BLaER1 treated with 17β-estradiol and CSF1 and Interleukin-3, amounts not matched to agents 10 nM and 100 nM (cell line): Measurements from ENCODE around the gene DPM1.
A peak's percentile ranks its signal among the peaks of the same experiment; 100 is the strongest.

Experiments used
- H3K27ac ChIP-seq, 11 experiments: shearing (Covaris generic); formaldehyde crosslinking; 2 replicates each; pipeline ENCODE4 v1.8.1; 2022
- H3K27me3 ChIP-seq, 11 experiments: shearing (Covaris generic); formaldehyde crosslinking; 2 replicates each; pipeline ENCODE4 v1.8.1; 2022
- H3K36me3 ChIP-seq, 11 experiments: shearing (Covaris generic); formaldehyde crosslinking; 2 replicates each; pipeline ENCODE4 v1.8.1; 2022
- H3K4me1 ChIP-seq, 10 experiments: shearing (Covaris generic); formaldehyde crosslinking; 2 replicates each; pipeline ENCODE4 v1.8.1; 2022
- H3K4me2 ChIP-seq, 11 experiments: shearing (Covaris generic); formaldehyde crosslinking; 2 replicates each; pipeline ENCODE4 v1.8.1; 2022
- H3K4me3 ChIP-seq, 10 experiments: shearing (Covaris generic); formaldehyde crosslinking; 2 replicates each; pipeline ENCODE4 v1.8.1; 2022
- H3K9ac ChIP-seq, 11 experiments: shearing (Covaris generic); formaldehyde crosslinking; 2 replicates each; pipeline ENCODE4 v1.8.1; 2022
- H3K9me3 ChIP-seq, 11 experiments: shearing (Covaris generic); formaldehyde crosslinking; replicated peaks in 1 of 11; 2 replicates each; pipeline ENCODE4 v1.8.1; 2022
- H4K20me1 ChIP-seq, 11 experiments: shearing (Covaris generic); formaldehyde crosslinking; 2 replicates each; pipeline ENCODE4 v1.8.1; 2022
- Cebpa-rat ChIP-seq, 11 experiments: shearing (Covaris generic); IDR thresholded peaks; 2 replicates each; pipeline ENCODE4 v1.8.1; 2022

Gene DPM1

GRCh38 chr20:50916934-50917333, 41.4 kb downstream of the DPM1 start:
- peak overlapping the region; percentile 30 to 76 (median 53) for H3K4me2 ChIP-seq
- no peak overlapping the region for H3K4me3 ChIP-seq
- TF ChIP-seq Cebpa-rat (IDR thresholded peaks at IDR 0.05): no peak
- H3K4me1 ChIP-seq: peaks cover 57 to 90% (median 79%) of the 10 kb centered on the region in 10 experiments
- H4K20me1 ChIP-seq: peaks cover 100% of the 10 kb centered on the region in 11 experiments
- H3K27ac ChIP-seq: peak overlapping the region in 5 of 11 experiments; percentile 1 to 47 (median 17); a peak in 7 of 22 replicates
- H3K36me3 ChIP-seq: peaks cover 16 to 91% (median 65%) of the 10 kb centered on the region in 11 experiments
- no peaks in the 10 kb centered on the region for H3K27me3 ChIP-seq
- H3K9ac ChIP-seq: peak overlapping the region in 2 of 11 experiments; percentile 6 to 39; a peak in 2 of 22 replicates
- no peaks in the 10 kb centered on the region for H3K9me3 ChIP-seq

DNA sequence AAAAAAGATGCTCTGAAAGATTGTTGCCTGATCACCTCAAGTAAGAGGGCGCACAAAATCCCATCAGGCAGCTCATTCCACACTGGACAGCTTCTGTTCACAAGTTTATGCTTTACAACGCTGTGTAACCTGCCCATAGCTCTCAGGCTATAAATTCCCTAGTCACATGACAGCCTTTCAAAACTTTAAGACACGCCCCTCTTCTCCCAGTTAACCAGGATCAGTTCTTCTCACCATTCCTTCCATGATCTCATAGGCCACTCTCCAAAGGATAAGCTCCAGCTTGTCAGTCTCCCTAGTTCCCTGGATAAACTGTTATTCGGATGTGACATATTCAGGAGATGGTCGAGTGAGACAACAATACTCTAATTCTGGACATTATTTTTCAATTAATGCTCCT, 42.1 kb downstream of the DPM1 start:
- TF ChIP-seq Cebpa-rat (IDR thresholded peaks at IDR 0.05): no peak
- H3K27me3 ChIP-seq: no peaks in the 10 kb centered on the region
- peaks cover 16 to 91% (median 68%) of the 10 kb centered on the region in 11 experiments for H3K36me3 ChIP-seq
- peak overlapping the region in 1 of 11 experiments; percentile 39; a peak in 1 of 22 replicates for H3K9ac ChIP-seq
- H4K20me1 ChIP-seq: peaks cover 100% of the 10 kb centered on the region in 11 experiments
- no peaks in the 10 kb centered on the region for H3K9me3 ChIP-seq
- peak overlapping the region in 10 of 11 experiments; percentile 30 to 76 (median 52); a peak in 17 of 22 replicates for H3K4me2 ChIP-seq
- peaks cover 50 to 86% (median 72%) of the 10 kb centered on the region in 10 experiments for H3K4me1 ChIP-seq
- peak overlapping the region in 3 of 11 experiments; percentile 3 to 47 (median 28); a peak in 1 of 22 replicates for H3K27ac ChIP-seq
- no peak overlapping the region for H3K4me3 ChIP-seq

DNA sequence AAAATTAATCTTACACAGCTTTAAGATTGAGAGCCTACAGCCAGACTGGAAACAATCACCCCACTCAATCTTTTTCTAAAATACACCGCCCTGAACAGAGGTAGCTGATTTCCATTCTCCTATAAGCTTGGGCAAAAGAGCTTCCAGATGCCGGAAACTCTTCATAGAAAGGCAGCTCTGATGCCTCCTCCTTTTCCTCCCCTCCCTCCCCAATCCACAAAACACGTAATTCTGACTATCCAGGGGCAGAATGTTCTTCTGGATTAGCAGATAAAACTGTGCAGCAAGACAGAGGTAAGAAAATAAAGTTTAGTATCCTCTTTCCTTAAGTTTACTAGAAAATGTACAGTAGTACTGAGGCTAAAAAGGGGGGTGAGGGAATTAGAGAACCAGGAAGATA, 42.9 kb downstream of the DPM1 start:
- TF ChIP-seq Cebpa-rat (IDR thresholded peaks at IDR 0.05): no peak
- Histone ChIP-seq H3K9me3 (no peaks in the 10 kb centered on the region), H3K4me2 (peak overlapping the region in 4 of 11 experiments; percentile 3 to 34 (median 14); a peak in 4 of 22 replicates), H3K4me1 (peaks cover 50 to 85% (median 68%) of the 10 kb centered on the region in 10 experiments), H3K27ac (no peak overlapping the region), H3K27me3 (no peaks in the 10 kb centered on the region), H4K20me1 (peaks cover 100% of the 10 kb centered on the region in 11 experiments), H3K36me3 (peaks cover 17 to 91% (median 70%) of the 10 kb centered on the region in 11 experiments), H3K4me3 (no peak overlapping the region), H3K9ac (peak overlapping the region in 2 of 11 experiments; percentile 14 to 32; a peak in 1 of 22 replicates)

DNA sequence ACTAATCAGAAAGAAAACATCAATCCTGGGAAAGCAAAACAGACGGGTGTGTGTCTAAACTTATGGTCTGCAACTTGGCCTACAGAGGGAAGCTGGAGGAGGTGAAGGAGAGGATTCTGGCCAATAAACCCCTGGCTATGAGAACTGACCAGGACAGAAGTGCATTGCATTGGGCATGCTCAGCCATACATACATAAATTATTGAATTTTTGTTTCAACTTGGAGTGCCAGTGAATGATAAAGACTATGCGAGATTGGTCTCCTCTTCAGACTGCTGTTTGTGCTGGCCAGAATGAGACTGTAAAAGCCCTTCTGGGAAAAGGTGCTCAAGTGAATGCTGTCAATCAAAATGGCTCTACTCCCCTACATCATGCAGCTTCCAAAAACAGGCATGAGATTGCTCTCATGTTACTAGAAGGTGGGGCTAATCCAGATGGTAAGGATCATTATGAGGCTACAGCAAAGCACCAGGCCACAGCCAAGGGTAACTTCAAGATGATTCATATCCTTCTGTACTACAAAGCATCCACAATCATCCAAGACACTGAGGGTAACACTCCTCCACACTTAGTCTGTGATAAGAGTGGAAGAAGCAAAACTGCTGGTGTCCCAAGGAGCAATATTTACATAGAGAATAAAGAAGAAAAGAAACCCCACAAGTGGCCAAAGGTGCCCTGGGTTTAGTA, 44.5 kb downstream of the DPM1 start:
- Histone ChIP-seq H3K4me3 (no peak overlapping the region), H4K20me1 (peaks cover 100% of the 10 kb centered on the region in 11 experiments), H3K27ac (0 out of 22 replicates have a peak overlapping the region, but pooled peaks of 1 of the 11 experiments have one; percentile 12), H3K9ac (0 out of 22 replicates have a peak overlapping the region, but pooled peaks of 1 of the 11 experiments have one; percentile 5), H3K9me3 (no peaks in the 10 kb centered on the region), H3K27me3 (no peaks in the 10 kb centered on the region), H3K4me1 (peaks cover 37 to 86% (median 56%) of the 10 kb centered on the region in 10 experiments), H3K4me2 (peak overlapping the region in 7 of 11 experiments; percentile 1 to 36 (median 13); a peak in 5 of 22 replicates), H3K36me3 (peaks cover 14 to 92% (median 70%) of the 10 kb centered on the region in 11 experiments; a peak in 21 of 22 replicates)
- no peak for TF ChIP-seq Cebpa-rat (IDR thresholded peaks at IDR 0.05)

GRCh38 chr20:50911716-50912115, 46.6 kb downstream of the DPM1 start:
- no peak overlapping the region for H3K4me2 ChIP-seq
- H4K20me1 ChIP-seq: peaks cover 100% of the 10 kb centered on the region in 11 experiments
- H3K4me3 ChIP-seq: no peak overlapping the region

DNA sequence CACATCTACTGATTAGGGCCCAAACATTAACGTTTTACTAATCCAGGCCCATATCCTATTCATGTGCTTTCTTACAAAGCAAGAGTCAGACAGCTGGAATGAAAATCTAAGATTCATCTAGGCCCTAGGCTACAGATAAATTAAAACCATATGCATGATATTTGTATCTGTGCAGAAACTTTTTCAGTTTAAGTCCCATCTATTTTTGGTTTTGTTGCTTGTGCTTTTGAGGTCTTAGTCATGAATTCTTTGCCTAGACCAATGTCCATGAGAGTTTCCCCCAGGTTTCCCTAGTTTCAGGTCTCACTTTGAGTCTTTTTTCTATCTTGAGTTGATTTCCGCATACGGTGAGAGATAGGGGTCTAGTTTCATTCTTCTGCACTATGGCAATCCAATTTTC, 47.3 kb downstream of the DPM1 start:
- Histone ChIP-seq H4K20me1 (peaks cover 100% of the 10 kb centered on the region in 11 experiments), H3K4me2 (0 out of 22 replicates have a peak overlapping the region, but pooled peaks of 1 of the 11 experiments have one; percentile 3), H3K9me3 (no peaks in the 10 kb centered on the region), H3K9ac (no peak overlapping the region), H3K4me1 (peaks cover 11 to 59% (median 29%) of the 10 kb centered on the region in 10 experiments; a peak in 18 of 20 replicates), H3K27ac (no peak overlapping the region), H3K36me3 (peaks cover 11 to 98% (median 76%) of the 10 kb centered on the region in 11 experiments; a peak in 21 of 22 replicates), H3K27me3 (no peaks in the 10 kb centered on the region), H3K4me3 (no peak overlapping the region)
- TF ChIP-seq Cebpa-rat (IDR thresholded peaks at IDR 0.05): no peak

More at GRCh38 chr20:50911716-50912115, 46.6 kb downstream of the DPM1 start:
- H3K27ac ChIP-seq: no peak overlapping the region
- peaks cover 18 to 65% (median 36%) of the 10 kb centered on the region in 10 experiments for H3K4me1 ChIP-seq
- TF ChIP-seq Cebpa-rat (IDR thresholded peaks at IDR 0.05): no peak
- H3K27me3 ChIP-seq: no peaks in the 10 kb centered on the region
- peaks cover 8 to 98% (median 75%) of the 10 kb centered on the region in 11 experiments; a peak in 21 of 22 replicates for H3K36me3 ChIP-seq
- no peaks in the 10 kb centered on the region for H3K9me3 ChIP-seq
- H3K9ac ChIP-seq: no peak overlapping the region

DNA sequence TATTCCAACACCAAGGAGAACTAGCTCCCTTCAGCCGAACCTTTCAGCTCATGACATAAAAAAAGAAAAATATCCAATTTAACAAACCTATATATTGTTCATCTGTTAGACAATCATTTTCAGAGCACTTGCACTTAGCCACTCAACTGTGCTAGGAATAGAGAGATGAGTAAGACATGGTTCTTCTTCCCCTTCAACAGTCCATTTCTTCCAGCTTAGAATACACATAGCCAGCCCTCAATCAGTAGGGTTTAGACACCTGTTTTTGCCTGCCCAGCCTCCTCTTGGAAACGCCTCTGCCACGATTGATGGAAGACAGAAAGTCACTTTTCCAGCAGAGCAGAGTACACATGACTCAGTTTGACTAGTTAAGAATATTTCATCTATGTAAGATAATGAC, 48.9 kb downstream of the DPM1 start:
- no peak overlapping the region for H3K9ac ChIP-seq
- no peak for TF ChIP-seq Cebpa-rat (IDR thresholded peaks at IDR 0.05)
- no peak overlapping the region for H3K4me2 ChIP-seq
- no peak overlapping the region for H3K27ac ChIP-seq
- H3K4me3 ChIP-seq: no peak overlapping the region
- H4K20me1 ChIP-seq: peaks cover 100% of the 10 kb centered on the region in 11 experiments
- H3K4me1 ChIP-seq: peaks cover 4 to 42% (median 20%) of the 10 kb centered on the region in 10 experiments; a peak in 17 of 20 replicates
- H3K9me3 ChIP-seq: no peaks in the 10 kb centered on the region
- H3K27me3 ChIP-seq: no peaks in the 10 kb centered on the region
- peaks cover 14 to 99% (median 81%) of the 10 kb centered on the region in 11 experiments; a peak in 21 of 22 replicates for H3K36me3 ChIP-seq

DNA sequence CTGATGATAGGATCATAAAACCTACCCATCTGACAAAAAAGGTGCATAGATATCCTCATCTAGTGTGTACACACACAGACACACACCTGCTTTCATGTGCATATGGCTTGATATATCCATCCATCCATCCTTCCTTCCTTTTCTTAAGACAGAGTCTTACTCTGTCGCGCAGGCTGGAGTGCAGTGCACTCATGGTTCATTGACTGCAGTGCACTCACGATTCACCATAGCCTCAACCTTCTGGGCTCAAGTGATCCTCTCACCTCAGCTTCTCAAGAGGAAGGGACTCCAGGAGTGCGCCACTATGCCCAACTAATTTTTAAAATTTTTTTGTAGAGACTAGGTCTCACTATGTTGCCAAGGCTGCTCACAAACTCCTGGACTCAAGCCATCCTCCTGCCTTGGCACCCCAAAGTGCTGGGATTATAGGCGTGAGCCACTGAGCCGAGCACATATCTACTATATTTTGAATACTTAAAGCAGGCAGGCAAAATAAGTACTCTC, 54.2 kb downstream of the DPM1 start:
- Histone ChIP-seq H3K4me2 (no peak overlapping the region), H3K4me1 (peaks cover 0 to 24% (median 3%) of the 10 kb centered on the region in 10 experiments; a peak in 5 of 20 replicates), H3K9ac (no peak overlapping the region), H3K36me3 (peaks cover 57 to 99% (median 85%) of the 10 kb centered on the region in 11 experiments), H3K27me3 (no peaks in the 10 kb centered on the region), H3K9me3 (no peaks in the 10 kb centered on the region), H3K4me3 (no peak overlapping the region), H3K27ac (no peak overlapping the region), H4K20me1 (peaks cover 90 to 100% (median 100%) of the 10 kb centered on the region in 11 experiments)
- no peak for TF ChIP-seq Cebpa-rat (IDR thresholded peaks at IDR 0.05)
